GM18867 (cell line): ENCODE results near the gene GPR137B.
"Not testable (repeated sequence)": the region's sequence is repeated elsewhere in the genome, so short reads cannot be mapped to it uniquely, and the experiment has no call there.

Experiments
- ATAC-seq: cut with Tn5 transposase; IDR thresholded peaks from one replicate; pipeline ENCODE4 v1.9.1; 2021; ENCODE audit warnings: mild to moderate bottlenecking, moderate library complexity; ENCODE audit not compliant: unreplicated experiment

Gene GPR137B

DNA sequence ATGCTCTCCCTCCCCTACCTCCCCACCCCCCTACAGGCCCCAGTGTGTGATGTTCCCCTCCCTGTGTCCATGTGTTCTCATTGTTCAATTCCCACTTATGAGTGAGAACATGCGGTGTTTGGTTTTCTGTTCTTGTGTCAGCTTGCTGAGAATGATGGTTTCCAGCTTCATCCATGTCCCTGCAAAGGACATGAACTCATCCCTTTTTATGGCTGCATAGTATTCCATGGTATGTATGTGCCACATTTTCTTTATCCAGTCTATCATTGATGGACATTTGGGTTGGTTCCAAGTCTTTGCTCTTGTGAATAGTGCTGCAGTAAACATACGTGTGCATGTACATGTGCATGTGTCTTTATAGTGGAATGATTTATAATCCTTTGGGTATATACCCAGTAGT, 44.1 kb downstream of the GPR137B start:
- ATAC-seq: not testable (repeated sequence)

DNA sequence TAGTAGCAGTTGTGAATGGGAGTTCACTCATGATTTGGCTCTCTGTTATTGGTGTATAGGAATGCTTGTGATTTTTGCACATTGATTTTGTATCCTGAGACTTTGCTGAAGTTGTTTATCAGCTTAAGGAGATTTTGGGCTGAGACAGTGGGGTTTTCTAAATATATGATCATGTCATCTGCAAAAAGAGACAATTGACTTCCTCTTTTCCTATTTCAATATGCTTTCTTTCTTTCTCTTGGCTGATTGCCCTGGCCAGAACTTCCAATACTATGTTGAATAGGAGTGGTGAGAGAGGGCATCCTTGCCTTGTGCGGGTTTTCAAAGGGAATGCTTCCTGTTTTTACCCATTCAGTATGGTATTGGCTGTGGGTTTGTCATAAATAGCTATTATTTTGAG, 45.7 kb downstream of the GPR137B start:
- ATAC-seq: not testable (repeated sequence)

DNA sequence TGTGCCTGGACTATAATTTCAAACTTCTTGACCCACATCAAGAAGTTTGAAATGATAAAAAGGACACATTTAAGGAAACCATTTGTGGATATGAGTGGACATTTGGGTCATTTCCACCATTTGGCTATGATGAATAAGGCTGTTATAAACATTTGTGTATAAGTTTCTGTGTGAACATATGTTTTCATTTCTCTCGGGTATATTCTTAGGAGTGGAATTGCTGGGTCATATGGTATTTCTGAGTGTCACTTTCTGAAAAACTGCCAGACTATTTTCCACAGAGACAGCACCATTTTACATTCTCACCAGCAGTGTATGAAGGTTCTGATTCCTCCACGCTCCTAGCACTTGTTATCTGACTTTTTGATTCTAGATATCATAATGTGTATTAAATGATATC, 50.8 kb downstream of the GPR137B start:
- ATAC-seq: no peak

DNA sequence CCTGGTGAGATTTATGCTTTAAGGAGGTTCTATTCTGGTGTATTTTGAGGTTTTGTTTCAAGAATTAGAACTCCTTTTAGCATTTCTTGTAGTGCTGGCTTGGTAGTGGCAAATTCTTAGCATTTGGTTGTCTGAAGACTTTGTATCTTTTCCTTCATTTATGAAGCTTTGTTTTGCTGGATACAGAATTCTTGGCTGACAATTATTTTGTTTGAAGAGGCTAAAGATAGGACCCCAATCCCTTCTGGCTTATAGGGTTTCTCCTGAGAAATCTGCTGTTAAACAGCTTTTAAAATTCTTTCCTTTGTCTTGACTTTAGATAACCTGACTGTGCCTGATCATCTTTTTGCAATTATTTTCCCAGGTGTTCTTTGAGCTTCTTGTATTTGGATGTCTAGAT, 58.6 kb downstream of the GPR137B start:
- no peak for ATAC-seq

DNA sequence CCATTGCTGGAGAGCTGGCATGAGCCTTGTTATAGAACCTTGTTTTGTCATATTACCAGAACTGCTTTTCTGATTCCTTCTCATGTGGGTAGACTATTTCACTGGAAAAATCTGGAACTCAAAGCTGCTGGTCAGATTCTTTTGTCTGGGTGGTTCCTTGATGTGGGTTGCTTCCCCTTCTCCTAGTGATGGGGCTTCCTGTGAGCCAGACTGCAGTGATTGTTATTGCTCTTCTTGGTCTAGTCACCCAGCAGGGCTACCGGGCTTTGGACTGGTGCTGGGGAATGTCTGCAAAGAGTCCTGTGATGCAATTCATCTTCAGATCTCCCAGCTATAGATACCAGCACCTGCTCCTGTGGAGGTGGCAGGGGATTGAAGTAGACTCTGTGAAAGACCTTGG, 59.4 kb downstream of the GPR137B start:
- no peak for ATAC-seq

DNA sequence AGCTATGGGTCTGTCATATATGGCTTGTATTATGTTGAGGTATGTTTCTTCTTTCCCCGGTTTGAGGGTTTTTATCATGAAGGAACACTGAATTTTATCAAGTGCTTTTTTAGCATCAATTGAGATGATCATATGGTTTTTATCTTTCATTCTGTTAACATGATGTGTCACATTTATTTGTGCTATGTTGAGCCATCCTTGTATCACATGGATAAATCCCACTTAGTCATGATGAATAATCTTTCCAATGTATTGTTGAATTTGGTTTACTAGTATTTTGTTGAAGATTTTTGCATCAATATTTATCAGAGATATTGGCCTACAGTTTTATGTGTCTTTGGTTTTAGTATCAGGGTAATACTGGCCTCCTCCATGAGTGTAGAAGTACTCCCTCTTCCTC, 61.7 kb downstream of the GPR137B start:
- no peak for ATAC-seq

DNA sequence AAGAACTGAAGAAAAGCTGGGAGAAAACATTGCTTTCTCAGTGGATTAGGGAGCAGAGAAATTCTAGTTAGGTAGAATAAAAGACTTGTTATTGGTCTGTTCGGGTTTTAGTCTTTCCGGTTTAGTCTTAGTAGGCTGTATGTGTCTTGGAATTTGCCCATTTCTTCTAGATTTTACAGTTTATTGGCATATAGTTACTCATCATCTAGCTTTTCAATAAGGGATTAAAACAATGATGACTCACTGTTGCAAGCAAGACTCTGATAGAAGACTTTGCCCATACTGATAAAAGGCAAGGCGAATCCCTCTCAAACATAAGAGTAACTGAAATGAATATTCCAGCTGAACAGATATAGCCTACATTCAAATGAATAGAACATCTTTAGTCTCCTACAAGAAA, 62.3 kb downstream of the GPR137B start:
- no peak for ATAC-seq

DNA sequence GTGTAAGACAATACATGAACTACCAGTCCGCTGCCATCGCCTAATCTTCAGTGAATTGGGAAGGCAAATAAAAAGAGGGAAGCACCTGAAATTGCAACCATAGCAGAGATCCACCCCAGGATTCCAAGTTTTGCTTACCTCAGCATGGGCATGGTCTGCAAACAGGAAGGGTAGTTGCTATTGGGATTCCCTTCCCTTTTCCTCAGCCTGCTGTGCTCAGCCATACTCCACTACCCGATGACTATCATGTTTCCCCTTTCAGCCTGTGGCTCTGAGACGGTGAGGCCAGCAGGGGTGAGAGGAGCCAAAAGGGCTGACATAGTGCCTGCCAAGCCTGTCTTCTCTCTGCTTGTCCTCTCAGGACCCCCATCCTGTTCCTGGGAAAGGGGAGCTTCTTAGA, 64.2 kb downstream of the GPR137B start:
- ATAC-seq: no peak

DNA sequence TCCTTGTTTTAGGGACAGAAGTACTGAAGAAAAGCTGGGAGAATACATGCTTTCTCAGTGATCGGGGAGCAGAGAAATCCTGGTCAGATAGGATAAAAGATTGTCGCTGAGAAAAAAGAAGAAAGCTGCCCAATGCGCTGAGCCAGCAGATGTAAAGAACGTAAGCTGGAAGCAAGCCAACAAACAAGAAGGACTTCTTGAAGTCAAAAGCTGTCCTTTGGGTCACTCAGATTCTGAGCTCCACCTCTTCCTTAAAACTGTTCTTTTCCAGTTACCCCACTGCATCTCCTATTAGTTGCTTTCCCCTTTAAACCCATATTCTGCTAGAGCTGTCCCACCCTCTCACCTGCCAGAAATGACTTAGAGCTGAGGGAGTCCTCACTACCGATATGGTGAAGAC, 64.8 kb downstream of the GPR137B start:
- no peak for ATAC-seq

DNA sequence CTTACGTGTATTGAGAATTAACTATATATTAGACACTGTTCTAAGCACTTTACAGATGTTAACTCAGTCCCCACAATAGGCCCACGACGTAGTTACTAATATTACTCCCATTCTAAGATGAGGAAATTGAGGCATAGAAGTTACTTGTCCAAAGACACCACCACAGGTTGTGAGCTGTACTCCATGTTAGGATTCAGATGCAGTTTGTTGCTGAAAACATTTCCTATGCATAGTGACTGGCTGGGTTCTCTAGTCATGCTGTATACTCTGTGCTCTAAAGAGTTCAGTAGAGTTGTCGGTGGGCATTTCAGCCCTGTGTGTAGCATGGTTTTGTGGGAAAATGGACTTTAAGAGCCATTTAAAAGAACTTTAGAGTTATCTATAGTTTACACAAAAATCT, 65.2 kb downstream of the GPR137B start:
- no peak for ATAC-seq

DNA sequence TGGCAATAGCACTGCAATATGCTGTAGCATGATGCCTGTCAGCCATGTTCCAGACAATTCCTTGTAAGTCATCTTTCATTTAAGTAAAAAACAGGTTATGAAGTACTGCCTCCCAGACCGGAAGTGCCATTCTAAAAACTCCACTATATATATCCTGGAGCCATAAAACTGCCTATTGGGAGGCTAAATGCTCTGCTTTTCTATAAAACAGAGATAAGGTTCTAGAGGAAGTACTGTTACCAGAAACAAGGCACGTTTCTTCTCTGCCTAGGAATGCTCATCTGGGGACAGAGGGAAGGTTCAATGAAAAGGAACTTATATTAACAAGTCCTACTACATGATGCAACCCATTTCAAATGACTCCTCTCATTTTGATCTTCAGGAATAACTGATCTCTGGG, 66.8 kb downstream of the GPR137B start:
- no peak for ATAC-seq

DNA sequence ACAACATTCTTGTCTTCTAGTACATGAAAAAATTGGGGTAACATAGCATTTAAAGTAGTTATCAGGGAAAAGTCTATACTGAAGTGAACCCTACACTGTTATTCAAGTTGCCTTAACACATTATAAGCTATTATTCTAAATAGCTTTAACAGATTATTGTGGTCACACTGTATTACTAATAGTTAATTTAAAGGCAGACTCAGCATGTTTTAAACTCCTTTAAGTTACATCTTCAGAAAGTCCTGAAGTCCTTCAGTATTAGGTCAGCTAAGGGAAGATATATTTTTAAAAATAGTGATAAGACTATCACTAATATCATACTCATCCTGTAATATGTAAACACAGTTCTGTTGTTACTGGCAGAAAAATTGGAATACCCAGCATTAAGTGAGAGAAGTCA, 67.4 kb downstream of the GPR137B start:
- ATAC-seq: no peak

DNA sequence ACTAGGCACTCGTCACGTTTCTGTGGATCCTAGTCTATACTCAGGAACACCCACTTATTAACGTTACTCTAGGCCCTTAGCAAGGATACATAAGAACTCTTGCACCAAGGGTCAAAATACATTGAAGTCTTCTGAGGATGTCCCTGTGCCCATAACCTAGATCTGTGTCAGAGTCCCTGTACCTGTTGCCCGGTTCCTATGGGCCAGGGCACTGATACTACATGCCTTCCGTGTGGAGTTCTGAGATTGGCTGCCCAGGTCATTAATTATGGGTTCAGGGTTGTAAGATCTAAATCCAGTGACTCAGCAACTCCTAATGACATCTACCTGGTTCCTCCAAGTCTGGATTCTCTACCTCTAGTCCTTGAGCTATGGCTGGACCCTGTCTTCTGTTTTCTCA, 69.5 kb downstream of the GPR137B start:
- ATAC-seq: no peak

DNA sequence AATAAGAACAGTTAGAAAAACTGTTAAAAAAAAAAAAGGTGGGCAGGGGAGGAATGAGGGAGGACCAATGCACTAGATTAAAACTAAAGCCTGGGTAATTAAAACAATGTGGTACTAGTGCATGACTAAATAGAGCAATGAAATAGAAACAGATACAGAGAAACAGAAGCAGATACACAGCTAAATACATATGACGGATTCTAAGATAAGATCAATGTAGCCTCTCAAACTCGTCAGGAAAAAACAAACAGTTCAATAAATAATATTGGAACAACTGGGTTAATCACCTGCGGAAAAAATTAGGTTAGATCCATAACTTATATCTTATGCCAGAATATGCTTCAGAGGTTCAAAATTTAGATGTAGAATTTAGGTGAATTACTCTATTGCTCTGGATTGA, 71.2 kb downstream of the GPR137B start:
- ATAC-seq: no peak

DNA sequence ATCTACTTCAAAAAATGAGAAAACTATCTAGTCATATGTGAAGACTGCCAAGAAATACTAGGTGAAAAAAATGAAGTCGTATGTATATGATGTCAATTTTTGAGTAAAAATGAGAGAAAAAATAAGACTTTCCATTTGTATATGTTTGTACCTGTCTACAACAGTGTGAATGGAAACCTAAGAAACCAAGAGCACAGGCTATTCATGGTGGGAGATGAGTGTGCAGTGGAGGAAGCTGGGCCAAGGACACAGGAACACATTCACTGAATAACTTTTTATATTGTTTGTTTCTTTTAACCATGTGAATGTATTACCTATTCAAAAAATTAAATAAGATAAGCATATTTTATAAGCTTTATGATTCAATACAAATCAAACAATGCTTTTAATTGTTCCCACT, 72.4 kb downstream of the GPR137B start:
- no peak for ATAC-seq

DNA sequence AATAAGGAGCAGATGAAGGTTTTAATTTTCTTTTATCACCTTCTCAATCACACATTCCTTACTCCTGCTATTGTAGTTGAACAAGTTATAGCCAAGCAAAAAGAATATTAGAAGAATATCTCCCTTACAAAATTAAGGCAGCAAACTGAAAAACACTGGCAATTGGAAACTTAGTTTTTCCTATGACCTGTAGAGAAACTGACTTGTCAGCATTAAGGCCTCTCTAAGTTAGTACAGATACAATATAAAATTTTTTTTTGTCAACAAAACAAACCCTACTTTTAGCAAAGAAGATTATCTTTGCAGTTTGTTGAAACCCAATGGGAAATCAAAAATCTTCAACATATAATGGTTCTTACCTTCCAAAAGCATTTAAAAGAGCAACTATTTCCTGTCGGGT, 78.1 kb downstream of the GPR137B start:
- no peak for ATAC-seq

DNA sequence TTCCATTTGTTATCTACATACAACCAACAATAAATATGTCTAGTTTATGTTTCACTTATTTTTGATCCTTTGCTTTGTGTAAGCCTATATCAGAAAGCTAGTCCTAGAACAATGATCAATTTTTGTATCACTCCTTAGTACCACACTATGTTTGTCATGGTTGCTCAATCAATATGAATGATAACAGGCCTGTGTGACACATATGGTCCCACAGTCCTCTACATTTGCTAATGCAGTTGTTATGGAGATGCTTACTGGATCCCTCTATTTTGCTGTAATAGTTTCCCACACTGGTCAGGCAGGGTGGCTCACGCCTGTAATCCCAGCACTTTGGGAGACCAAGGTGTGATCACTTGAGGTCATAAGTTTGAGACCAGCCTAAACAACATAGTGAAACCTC, 80.3 kb downstream of the GPR137B start:
- ATAC-seq: no peak

DNA sequence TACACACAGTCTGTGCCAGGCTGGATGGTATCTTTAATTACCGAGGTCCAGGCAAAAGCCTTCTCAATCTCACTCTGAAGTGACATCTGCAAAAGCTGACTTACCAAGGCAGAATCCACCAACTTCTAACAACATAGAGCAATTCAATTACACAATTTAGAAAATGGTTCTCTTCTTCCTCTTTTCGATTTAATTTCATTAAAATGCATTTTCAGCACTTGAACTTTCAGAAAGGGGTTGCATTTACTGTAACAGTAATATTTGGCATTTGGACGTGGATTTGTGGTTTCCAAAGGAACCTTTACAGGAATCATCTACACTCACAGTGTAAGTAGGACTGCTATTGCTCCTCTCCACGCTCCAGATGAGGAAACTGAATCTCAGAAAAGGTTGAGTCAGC, 86.1 kb downstream of the GPR137B start:
- ATAC-seq: no peak

DNA sequence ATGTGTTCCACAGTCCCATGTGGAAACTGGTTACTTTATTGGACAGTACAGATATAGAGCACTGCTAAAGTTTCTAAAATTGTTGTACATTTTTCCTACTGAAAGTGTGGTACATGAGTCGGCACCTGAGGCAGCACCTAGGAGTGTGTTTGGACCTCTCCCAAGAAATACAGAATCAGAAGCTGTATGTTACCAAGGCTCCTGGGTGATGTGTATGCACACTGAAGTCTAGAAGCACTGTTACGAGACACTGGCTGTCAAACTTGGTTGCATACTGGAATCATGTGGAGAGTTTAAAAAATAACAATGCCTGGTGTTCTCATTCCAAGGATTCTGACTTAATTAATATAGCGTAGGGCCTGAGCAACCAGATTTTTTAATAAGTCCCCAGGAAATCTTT, 92.8 kb downstream of the GPR137B start:
- no peak for ATAC-seq

DNA sequence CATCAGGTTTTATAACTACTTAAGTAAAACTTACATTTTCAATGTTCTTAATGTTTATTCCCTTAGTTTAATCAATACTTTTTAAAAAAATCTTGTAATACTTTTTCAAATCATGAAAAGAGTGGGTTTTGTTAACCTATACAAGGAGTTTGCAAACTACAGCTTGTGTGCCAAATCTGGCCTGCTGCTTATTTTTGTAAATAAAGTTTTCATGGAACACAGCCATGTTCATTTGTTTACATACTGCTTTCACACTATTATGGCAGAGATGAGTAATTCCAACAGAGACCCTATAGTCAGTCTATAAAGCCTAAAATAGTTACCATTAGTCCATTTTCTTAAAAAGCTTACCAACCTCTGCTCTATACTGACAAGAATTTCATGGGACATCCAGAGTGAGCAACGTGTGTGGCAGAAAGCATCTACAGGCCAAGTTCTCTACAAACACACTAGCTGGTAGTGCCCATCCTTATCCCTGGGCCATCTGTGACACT, 96.8 kb downstream of the GPR137B start:
- ATAC-seq: no peak

DNA sequence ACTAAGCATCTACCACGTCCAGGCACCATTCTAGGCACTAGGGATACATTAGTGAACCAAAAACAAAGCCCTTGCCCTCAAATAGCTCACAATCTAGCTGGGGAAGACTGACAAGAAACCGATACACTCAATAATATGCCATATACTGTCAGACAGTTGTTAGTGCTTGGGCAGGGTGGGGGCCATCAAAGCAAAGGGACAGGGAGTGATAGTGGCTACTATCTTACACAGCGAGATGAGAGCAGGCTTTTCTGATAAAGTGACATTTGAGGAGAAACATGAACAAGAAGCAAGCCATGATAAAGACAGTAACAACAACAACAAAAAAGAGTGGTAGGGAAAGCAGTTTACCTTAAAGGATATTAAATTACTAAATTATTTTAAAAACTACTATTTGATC, 98.3 kb downstream of the GPR137B start:
- ATAC-seq: no peak

DNA sequence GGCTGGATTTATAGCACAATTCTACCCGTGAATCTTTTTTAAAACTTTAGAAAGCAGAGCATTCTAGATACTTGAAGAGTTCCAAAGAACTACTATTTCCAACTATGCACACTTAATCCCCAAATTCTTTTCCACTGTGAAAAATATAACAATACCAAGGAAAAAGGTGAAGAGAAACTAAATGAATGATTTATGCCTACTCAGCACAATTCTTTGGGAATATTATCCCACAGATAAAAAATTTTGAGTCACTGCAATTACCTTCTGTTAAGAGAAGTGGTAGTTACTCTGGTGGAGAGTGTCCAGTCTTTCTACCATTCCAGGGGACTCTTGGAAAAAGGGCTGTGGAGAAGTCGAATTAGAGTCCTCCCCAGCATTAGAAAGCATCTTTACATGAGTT, 100.2 kb downstream of the GPR137B start:
- ATAC-seq: no peak

DNA sequence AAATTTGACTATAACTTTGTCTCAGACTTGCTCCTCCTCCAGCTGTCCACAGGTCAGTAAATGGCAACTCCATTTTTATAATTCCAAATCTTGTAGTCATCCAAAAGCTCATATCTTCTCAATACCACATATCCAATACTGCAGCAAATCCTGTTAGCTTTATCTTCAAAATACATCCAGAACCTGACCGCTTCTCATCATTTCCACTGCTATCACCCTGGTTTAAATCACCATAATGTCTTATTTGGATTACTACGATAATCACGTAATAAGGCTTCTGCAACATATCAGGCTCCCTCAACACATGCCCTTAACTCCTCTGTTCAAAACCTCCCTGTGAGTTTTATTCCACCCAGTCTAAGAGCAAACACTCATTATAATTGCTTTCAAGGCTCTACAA, 104.9 kb downstream of the GPR137B start:
- no peak for ATAC-seq

DNA sequence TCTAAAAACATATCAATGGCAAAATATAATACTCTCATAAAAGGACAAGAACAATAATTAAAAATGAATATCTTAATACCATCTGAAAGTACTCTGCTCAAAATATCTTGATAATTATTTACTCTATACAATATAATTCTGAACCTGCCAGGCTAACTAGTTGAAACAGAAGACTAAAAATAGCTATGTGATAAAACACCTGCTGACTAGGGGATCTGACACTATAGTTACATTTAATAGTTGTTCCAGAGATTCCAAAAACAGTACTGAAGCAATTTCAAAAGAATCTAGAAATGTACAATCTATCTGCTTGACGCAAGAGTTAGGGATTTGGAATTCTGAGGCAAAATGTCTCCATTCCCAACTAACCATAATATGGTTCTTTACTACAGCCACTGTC, 109.2 kb downstream of the GPR137B start:
- no peak for ATAC-seq
